GM15510 (cell line): Measurements from ENCODE around the gene POLR3E.

ENCODE experiments used
- POLR2A ChIP-seq: IDR thresholded peaks from 3 replicates; pipeline ENCODE4 v1.6.1; 2011; ENCODE audit warnings: borderline replicate concordance; ENCODE audit not compliant: insufficient read length; ENCODE audit errors: extremely low read depth

POLR3E gene

GRCh38 chr16:22320572-22321339, 23.5 kb downstream of the POLR3E start:
- no peak for TF ChIP-seq POLR2A

GRCh38 chr16:22321340-22322001, 24.3 kb downstream of the POLR3E start:
- TF ChIP-seq POLR2A: no peak

GRCh38 chr16:22322021-22322471, 24.8 kb downstream of the POLR3E start:
- no peak for TF ChIP-seq POLR2A

GRCh38 chr16:22322741-22323140, 25.5 kb downstream of the POLR3E start:
- no peak for TF ChIP-seq POLR2A

- TF ChIP-seq POLR2A: no peak
These were observed 26.2 kb downstream of the POLR3E start for GRCh38 chr16:22323173-22323958.

GRCh38 chr16:22323959-22324786, 27.0 kb downstream of the POLR3E start:
- no peak for TF ChIP-seq POLR2A

GRCh38 chr16:22324787-22325597, 27.8 kb downstream of the POLR3E start:
- TF ChIP-seq POLR2A: no peak

GRCh38 chr16:22325598-22326368, 28.6 kb downstream of the POLR3E start:
- TF ChIP-seq POLR2A: no peak

GRCh38 chr16:22326369-22326652, 29.1 kb downstream of the POLR3E start:
- no peak for TF ChIP-seq POLR2A

- TF ChIP-seq POLR2A: no peak
These were observed 29.7 kb downstream of the POLR3E start for GRCh38 chr16:22326771-22327445.

GRCh38 chr16:22327446-22327775, 30.2 kb downstream of the POLR3E start:
- no peak for TF ChIP-seq POLR2A

- no peak for TF ChIP-seq POLR2A
These were observed 31.0 kb downstream of the POLR3E start for GRCh38 chr16:22328081-22328725.
